ENCODE data around the gene ASS1. TPM values are rescaled to one million over a fixed set of nuclear protein-coding genes. Genes with fewer than 3 reads are reported as not detected.

Gene ASS1
- total and polyA plus RNA-seq, 3 donors from 2014 or later: 68.5 to 153 (median 90.2) TPM

DNA sequence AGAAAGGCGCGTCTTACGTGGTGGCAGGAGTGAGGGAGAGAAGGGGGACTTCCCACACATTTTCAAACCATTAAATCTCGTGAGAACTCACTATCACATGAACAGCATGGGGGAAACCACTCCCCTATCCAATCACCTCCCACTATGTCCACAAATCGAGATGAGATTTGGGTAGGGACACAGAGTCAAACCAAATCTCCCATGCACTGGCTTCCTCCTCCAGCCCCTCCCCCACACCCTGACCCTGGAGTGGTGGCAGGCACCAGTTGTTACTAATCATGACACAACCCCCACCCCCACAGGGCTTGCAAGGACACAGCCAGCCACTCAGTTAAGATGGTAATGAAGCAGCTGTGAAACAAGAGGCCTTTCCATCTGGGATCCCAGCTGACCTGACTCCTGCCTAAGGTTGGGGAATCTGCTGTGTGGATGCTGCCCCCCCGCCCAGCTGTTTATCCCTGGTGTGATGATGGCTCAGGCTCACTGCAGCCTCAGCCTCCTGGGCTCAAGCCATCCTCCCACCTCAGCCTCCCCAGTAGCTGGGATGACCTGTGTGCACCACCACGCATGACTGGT, 77.6 kb downstream of the ASS1 start:
- intact Hi-C loops (cut with DNase I; ENCODE audit: low total_unique reads): no loop called here
- H3K27ac ChIP-seq: no peak overlapping the region
- H3K27me3 ChIP-seq: no peaks in the 10 kb centered on the region
- H3K36me3 ChIP-seq (ENCODE audit: low read depth, missing control alignments): no peaks in the 10 kb centered on the region
- H3K4me1 ChIP-seq: no peaks in the 10 kb centered on the region
- TF ChIP-seq CTCF (IDR thresholded peaks at IDR 0.05): no peak
- TF ChIP-seq POLR2A (IDR thresholded peaks at IDR 0.05): no peak
- DNase-seq: no peak
- WGBS, 2 donors: 70 to 75% methylated on average over 6 to 7 of the region's 7 CpGs
- no peak overlapping the region for H3K4me3 ChIP-seq
- no peaks in the 10 kb centered on the region for H3K9me3 ChIP-seq

GRCh38 chr9:130523921-130524320, 79.2 kb downstream of the ASS1 start:
- Histone ChIP-seq H3K27ac (no peak overlapping the region), H3K4me3 (no peak overlapping the region), H3K27me3 (no peaks in the 10 kb centered on the region), H3K36me3 (ENCODE audit: low read depth, missing control alignments) (no peaks in the 10 kb centered on the region), H3K9me3 (no peaks in the 10 kb centered on the region), H3K4me1 (no peaks in the 10 kb centered on the region)
- TF ChIP-seq POLR2A (IDR thresholded peaks at IDR 0.05) (no peak), CTCF (IDR thresholded peaks at IDR 0.05) (no peak)
- WGBS, 2 donors: 65 to 69% methylated on average over 12 of the region's 12 CpGs
- intact Hi-C loops (cut with DNase I; ENCODE audit: low total_unique reads): no loop called here
- no peak for DNase-seq

DNA sequence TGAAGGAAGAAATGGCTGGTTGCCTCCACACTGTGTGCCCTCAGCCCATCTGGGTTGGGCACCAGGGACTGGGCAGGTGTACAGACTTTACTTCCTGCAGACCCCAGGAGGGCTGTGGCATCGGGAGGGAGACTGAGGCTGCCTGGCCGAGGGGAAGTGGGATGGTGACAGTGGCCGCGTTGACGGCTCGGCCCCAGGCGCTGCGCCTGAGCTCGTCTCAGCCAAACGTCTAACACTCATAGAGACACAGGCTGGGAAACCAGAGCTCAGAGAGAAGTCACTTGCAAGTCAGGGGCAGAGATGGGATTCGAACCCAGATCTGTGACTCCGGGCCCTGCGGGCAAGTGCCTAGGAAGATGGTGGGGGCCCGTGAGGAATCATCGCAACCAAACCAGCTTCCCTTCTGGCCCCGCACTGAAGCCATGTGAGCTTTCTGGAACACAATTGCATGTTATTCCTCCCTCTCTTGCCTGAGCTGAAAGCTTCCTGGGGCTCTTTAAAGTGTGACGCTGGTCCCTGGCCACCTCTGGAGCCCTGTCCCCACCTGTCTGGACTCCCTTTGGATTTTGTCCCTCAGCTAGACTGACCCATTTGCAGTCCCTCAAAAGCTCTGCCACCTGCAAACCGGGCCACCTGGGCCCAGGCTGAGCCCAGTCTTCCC, 81.6 kb downstream of the ASS1 start:
- no peak for DNase-seq
- H3K4me1 ChIP-seq: no peaks in the 10 kb centered on the region
- H3K9me3 ChIP-seq: no peaks in the 10 kb centered on the region
- no peaks in the 10 kb centered on the region for H3K36me3 ChIP-seq (ENCODE audit: low read depth, missing control alignments)
- intact Hi-C loops (cut with DNase I; ENCODE audit: low total_unique reads): no loop called here
- H3K4me3 ChIP-seq: no peak overlapping the region
- TF ChIP-seq POLR2A (IDR thresholded peaks at IDR 0.05): no peak
- TF ChIP-seq CTCF (IDR thresholded peaks at IDR 0.05): no peak
- H3K27ac ChIP-seq: no peak overlapping the region
- 81 to 90% methylated on average over 14 to 18 of the region's 18 CpGs for WGBS, 2 donors
- H3K27me3 ChIP-seq: no peaks in the 10 kb centered on the region

- no peak for DNase-seq
- Histone ChIP-seq H3K27me3 (no peaks in the 10 kb centered on the region), H3K27ac (no peak overlapping the region), H3K36me3 (ENCODE audit: low read depth, missing control alignments) (no peaks in the 10 kb centered on the region), H3K4me3 (no peak overlapping the region), H3K4me1 (no peaks in the 10 kb centered on the region), H3K9me3 (no peaks in the 10 kb centered on the region)
- 75 to 77% methylated on average over 15 to 31 of the region's 31 CpGs for WGBS, 2 donors
- intact Hi-C loops (cut with DNase I; ENCODE audit: low total_unique reads): no loop called here
- TF ChIP-seq CTCF (IDR thresholded peaks at IDR 0.05) (no peak), POLR2A (IDR thresholded peaks at IDR 0.05) (no peak)
Measured at GRCh38 chr9:130526854-130527650, 82.3 kb downstream of the ASS1 start.

Data from testis (tissue), 3 donors.